A204.1 (cell line): Measurements from ENCODE around the gene VWCE.
"Not testable (repeated sequence)": the region's sequence is repeated elsewhere in the genome, so short reads cannot be mapped to it uniquely, and the experiment has no call there.

Experiments used
- FAIRE-seq: peaks from 2 replicates; lab custom pipeline; 2012; peaks lifted over from hg19 to GRCh38; lab: Jason Lieb, UNC

Gene VWCE

DNA sequence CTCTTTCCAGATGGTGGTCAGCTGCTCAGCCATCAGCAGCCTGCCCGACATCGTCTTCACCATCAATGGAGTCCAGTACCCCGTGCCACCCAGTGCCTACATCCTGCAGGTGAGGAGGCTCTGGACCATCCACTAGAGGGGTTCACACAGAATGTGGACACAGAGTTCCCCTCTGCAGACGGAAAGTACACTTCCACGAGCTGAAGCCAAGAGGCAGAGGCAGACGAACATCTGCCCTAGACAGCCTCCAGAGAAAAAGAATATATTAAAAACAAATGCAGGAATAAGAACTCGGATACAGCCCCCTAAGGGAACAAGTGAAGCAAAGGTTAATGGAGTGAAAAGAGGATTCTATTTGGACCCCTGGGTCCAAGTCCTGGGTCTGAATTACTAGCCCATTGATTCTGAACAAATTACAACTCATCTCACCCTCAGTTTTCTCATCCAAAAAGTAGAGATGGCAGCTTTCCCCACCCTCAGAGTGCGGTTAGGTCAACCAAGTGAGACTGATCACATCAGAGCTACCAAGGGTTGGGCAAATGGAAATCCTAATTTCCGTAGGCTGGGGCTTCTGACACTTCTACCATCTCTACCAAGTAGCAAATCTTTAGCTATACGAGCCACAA is 83.7 kb downstream of the VWCE start:
- not testable (repeated sequence) for FAIRE-seq

DNA sequence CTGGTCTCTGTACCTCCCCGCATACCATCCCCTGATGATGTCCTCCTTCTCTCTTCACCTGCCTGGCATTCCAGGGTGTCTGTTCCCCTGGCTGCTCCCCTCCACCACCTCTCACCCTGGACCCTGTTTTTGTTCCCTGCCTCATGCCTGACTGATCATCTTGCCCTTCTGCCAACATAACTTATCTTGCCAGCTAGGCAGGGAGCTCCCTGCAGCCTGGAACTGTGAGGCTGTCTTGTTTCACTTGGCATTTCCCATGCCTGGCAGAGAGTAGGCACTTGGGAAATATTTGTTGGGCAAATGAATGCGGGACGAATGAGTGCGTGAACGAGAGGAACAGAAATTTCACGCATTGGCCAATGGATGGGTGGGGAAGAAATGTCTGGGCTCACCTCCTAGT is 84.5 kb downstream of the VWCE start:
- not testable (repeated sequence) for FAIRE-seq
